ENCODE results near the gene SARS1. TPM values are rescaled to one million over a fixed set of nuclear protein-coding genes. Genes with fewer than 3 reads are reported as not detected.
"Not testable (repeated sequence)": the region's sequence is repeated elsewhere in the genome, so short reads cannot be mapped to it uniquely, and the experiment has no call there.

SARS1 gene
- polyA plus RNA-seq, 1 experiment = 411 TPM

DNA sequence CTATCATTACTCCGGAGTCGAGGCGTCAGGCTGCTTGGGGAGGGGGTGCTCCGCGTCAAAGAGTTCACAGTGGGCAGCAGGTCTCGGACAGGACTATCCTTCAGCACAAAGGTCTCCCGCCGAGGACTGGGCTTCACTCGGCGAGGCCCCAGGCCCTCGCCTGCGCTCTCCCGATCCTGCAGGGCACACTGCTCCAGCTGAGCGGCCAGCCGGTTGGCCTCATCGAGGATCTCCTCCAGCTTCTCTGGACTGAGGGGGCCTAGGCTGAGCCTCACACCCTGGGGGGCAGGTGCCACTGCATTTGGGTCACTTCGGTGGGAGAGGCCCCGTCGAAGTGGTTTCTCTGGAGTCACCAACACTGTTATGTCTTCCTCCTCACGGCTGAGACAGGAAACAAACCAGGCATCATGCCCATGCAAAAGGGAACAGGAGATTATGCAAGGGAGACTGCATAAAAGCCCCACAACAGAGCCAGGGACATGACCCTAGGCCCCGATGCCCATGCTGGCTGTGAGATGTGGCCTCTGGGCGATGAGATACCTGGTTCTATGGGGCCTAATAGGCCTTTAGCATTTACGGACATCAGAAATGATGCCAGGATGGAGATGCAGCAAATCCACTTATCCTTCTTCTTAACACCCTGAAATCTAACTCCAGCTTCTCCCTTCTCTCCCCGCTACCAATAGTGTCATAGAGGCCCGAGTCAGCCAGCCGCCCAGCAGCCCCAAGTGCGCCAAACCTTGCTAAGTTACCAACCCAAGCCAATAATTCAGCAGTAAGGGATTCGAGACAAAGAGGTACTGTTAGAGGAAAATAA is 68.2 kb downstream of the SARS1 start:
- TF ChIP-seq, protein P1, sequence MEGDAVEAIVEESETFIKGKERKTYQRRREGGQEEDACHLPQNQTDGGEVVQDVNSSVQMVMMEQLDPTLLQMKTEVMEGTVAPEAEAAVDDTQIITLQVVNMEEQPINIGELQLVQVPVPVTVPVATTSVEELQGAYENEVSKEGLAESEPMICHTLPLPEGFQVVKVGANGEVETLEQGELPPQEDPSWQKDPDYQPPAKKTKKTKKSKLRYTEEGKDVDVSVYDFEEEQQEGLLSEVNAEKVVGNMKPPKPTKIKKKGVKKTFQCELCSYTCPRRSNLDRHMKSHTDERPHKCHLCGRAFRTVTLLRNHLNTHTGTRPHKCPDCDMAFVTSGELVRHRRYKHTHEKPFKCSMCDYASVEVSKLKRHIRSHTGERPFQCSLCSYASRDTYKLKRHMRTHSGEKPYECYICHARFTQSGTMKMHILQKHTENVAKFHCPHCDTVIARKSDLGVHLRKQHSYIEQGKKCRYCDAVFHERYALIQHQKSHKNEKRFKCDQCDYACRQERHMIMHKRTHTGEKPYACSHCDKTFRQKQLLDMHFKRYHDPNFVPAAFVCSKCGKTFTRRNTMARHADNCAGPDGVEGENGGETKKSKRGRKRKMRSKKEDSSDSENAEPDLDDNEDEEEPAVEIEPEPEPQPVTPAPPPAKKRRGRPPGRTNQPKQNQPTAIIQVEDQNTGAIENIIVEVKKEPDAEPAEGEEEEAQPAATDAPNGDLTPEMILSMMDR (IDR thresholded peaks at IDR 0.05; ENCODE audit: insufficient read depth, low read depth, low read length) = no peak
- H3K4me3 ChIP-seq (ENCODE audit: low read depth, low read length) = peak overlapping the region; percentile 83
- no peak for DNase-seq (ENCODE audit: low read depth)
- no peaks in the 10 kb centered on the region; the same call in 1 of the 2 replicates for H3K36me3 ChIP-seq (ENCODE audit: control insufficient read depth, insufficient read depth, low read length)
- CTCF ChIA-PET = interaction anchor here (0.9 to 2.1 kb wide), 11 partner anchors 9 to 209 kb away, joined by 3 to 15 read pairs (median 5); partner anchors contain the start of gene SORT1
- no peaks in the 10 kb centered on the region for H3K27me3 ChIP-seq (ENCODE audit: control insufficient read depth, insufficient read depth, low read length)
- POLR2A ChIA-PET = no interaction called here

DNA sequence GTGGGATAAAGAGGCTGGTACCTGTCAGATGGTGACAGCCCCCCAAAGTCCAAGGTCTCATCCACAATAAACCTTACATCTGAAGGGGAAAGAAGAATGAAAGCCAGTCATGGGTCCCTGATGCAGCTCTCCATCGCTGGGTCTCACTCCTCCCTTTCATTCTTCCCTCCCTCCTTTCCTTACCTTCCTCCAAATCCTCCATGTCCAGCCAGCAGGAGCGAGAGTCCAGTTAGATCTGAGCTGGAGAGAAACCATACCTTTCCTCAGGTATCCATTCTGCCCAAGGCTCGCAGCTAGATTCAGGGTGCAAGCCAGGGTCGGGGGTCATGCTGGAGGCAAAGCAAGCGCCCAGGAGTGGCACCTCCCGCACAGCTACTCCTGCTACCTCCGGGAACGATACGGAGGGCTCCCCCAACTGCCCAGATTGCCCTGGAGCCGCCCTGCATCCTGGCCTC is 68.8 kb downstream of the SARS1 start:
- no peaks in the 10 kb centered on the region; the same call in 1 of the 2 replicates for H3K36me3 ChIP-seq (ENCODE audit: control insufficient read depth, insufficient read depth, low read length)
- TF ChIP-seq, protein P1 (IDR thresholded peaks at IDR 0.05; ENCODE audit: insufficient read depth, low read depth, low read length) = no peak
- CTCF ChIA-PET = interaction anchor here (0.9 to 2.1 kb wide), 14 partner anchors 9 to 376 kb away, joined by 3 to 15 read pairs (median 4); partner anchors contain the start of gene SORT1
- no peaks in the 10 kb centered on the region for H3K27me3 ChIP-seq (ENCODE audit: control insufficient read depth, insufficient read depth, low read length)
- peak overlapping the region; percentile 83 for H3K4me3 ChIP-seq (ENCODE audit: low read depth, low read length)
- POLR2A ChIA-PET = no interaction called here
- DNase-seq (ENCODE audit: low read depth) = no peak

DNA sequence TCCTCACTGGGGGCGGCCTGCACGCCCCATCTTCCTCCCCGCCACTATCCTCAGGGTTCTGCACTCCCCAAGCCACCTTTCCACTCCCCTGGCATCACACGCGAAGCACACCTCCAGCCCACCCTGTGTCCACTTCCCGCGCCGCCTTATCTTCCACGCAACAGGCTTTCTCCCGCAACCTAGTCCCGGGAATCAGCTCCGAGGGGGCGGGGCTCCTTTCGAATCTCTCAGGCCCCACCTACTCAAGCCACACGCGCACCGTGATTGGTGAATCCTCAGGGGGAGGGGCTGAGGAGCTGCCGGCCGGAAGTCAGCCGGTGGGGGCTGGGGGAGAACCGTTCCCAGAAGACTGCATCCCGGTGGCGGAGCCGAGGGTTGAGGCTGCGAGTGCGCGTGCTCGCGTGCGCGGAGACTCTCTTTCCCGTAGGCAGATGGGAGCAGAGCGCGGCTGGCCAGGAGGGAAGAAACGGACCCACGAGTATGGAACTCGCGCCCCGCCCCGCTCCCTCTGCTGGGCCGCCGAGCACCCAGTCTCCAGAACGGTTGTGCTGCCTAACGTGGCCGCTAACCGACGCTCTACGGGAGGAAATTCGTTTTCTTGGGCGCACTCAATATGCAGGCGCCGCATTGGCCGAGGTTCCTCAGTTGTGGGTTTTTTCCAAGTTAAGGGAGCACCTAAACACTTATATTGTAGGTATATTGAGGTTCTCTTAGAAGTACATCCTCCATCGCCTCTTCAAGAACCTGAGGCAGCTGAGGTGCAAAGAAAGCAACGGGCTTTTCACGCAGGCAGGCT is 69.4 kb downstream of the SARS1 start, which contains the start of gene PSRC1:
Gene PSRC1 (minus strand): TSS at position 194 of the 796 bp plus-strand sequence.
- peak within 1 kb of the TSS; percentile 83 for H3K4me3 ChIP-seq (ENCODE audit: low read depth, low read length)
- ChIA-PET CTCF (interaction anchor here (0.9 to 2.1 kb wide), 14 partner anchors 10 to 375 kb away, joined by 3 to 15 read pairs (median 4); partner anchors contain the start of gene SORT1), POLR2A (no interaction called here)
- TF ChIP-seq, protein P1 (IDR thresholded peaks at IDR 0.05; ENCODE audit: insufficient read depth, low read depth, low read length) = peak; percentile 64
- peak; percentile 85 for DNase-seq (ENCODE audit: low read depth)
- H3K36me3 ChIP-seq (ENCODE audit: control insufficient read depth, insufficient read depth, low read length) = no peaks in the 10 kb centered on the region; the same call in 1 of the 2 replicates
- H3K27me3 ChIP-seq (ENCODE audit: control insufficient read depth, insufficient read depth, low read length) = no peaks in the 10 kb centered on the region

DNA sequence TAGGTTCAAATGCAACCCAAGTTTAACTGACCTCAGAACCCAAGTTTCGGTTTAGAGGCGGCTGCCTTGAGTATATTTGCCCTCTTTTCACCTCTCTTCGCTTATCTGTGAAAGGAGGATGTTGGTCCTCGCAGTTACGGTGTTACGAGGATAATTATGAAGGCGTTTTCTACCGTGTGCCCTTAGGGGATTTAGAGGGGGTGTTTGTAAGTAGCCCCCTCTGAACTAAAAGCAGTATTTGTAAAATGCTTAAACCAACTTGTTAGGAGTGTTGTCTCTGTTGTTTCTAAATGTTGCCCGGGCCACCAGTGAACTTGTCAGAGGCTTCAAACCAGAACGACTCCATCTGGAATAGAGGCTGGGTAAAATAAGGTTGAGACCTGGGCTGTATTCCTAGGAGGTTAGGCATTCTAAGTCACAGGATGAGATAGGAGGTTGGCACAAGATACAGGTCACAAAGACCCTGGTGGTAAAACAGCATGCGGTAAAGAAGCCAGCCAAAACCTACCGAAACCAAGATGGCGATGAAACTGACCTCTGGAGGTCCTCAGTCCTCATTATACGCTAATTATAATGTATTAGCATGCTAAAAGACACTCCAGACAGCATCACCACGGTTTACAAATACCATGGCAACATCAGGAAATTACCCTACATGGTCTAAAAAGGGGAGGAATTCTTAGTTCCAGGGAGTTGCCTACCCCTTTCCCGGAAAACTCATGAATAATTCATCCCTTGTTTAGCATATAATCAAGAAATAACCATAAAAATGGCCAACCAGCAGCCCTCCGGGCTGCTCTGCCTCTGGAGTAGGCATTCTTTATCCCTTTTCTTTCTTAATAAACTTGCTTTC is 70.3 kb downstream of the SARS1 start:
- Histone ChIP-seq H3K4me3 (ENCODE audit: low read depth, low read length) (peak overlapping the region; percentile 83), H3K27me3 (ENCODE audit: control insufficient read depth, insufficient read depth, low read length) (no peaks in the 10 kb centered on the region), H3K36me3 (ENCODE audit: control insufficient read depth, insufficient read depth, low read length) (no peaks in the 10 kb centered on the region)
- TF ChIP-seq, protein P1 (IDR thresholded peaks at IDR 0.05; ENCODE audit: insufficient read depth, low read depth, low read length) = no peak
- CTCF ChIA-PET = interaction anchor here (1.2 to 2.1 kb wide), 4 partner anchors 20 to 246 kb away, joined by 3 to 15 read pairs (median 6); partner anchors contain the start of gene SORT1
- POLR2A ChIA-PET = no interaction called here
- no peak for DNase-seq (ENCODE audit: low read depth)

DNA sequence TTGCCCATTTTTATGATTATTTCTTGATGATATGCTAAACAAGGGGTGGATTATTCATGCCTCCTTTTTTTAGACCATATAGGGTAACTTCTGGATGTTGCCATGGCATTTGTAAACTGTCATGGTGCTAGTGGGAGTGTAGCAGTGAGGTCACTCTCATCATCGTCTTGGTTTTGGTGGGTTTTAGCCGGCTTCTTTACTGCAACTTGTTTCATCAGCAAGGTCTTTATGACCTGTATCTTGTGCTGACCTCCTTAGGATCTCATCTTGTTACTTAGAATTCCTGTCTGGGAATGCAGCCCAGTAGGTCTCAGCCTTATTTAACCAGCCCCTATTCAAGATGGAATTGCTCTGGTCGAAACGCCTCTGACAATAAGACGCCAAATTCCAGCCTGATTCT is 73.0 kb downstream of the SARS1 start:
- DNase-seq (ENCODE audit: low read depth); POLR2A ChIA-PET; H3K4me3 ChIP-seq (ENCODE audit: low read depth, low read length); H3K36me3 ChIP-seq (ENCODE audit: control insufficient read depth, insufficient read depth, low read length); H3K27me3 ChIP-seq (ENCODE audit: control insufficient read depth, insufficient read depth, low read length): not testable (repeated sequence)
- CTCF ChIA-PET = interaction anchor here (0.6 kb wide), 1 partner anchor 435 kb away, joined by 3 read pairs; no protein-coding TSS in a partner anchor

Measured in BJ (cell line).